ENCODE measurements around the gene SSX5. TPM values are rescaled to one million over a fixed set of nuclear protein-coding genes. Genes with fewer than 3 reads are reported as not detected.

Gene SSX5
- total RNA-seq, 1 experiment from 2014 or later: not detected

- H3K79me1 ChIP-seq (ENCODE audit: insufficient read depth, low read depth, low read length, poor library complexity, severe bottlenecking): no peaks in the 10 kb centered on the region
- H3K27ac ChIP-seq (ENCODE audit: insufficient read length, low read depth, low read length): no peak overlapping the region
- Mint-ChIP-seq H3K4me1 (peaks cover 0 to 4% of the 10 kb centered on the region in 2 experiments; a peak in 1 of 4 replicates), H3K27me3 (ENCODE audit: low read depth) (peaks cover 15% of the 10 kb centered on the region), H3K27ac (no peak overlapping the region), H3K4me3 (no peak overlapping the region), H3K9me3 (peaks cover 75 to 78% of the 10 kb centered on the region in 2 experiments), H3K36me3 (ENCODE audit: insufficient read depth in 1 of 3, low read depth in 3 of 3) (peaks cover 0 to 5% (median 0%) of the 10 kb centered on the region in 3 experiments; a peak in 3 of 7 replicates)
- no peak for DNase-seq
- no peaks in the 10 kb centered on the region for H3K79me2 ChIP-seq (ENCODE audit: insufficient read depth, low read length)
- no peaks in the 10 kb centered on the region for H3K23me2 ChIP-seq (ENCODE audit: insufficient read length, low read depth, low read length, poor library complexity, severe bottlenecking)
- no peak overlapping the region for H3K4ac ChIP-seq (ENCODE audit: low read depth, low read length)
- no peak overlapping the region for H3K18ac ChIP-seq (ENCODE audit: insufficient read length, low read depth, low read length)
- no peak overlapping the region for H3K14ac ChIP-seq (ENCODE audit: insufficient read depth, low read length)
- no peak overlapping the region for H3K9ac ChIP-seq (ENCODE audit: extremely low read depth, insufficient read length, low read length)
- no CpG with 5 or more reads among the region's 4 CpGs for WGBS (ENCODE audit: extremely low coverage, insufficient read length, low lambda C conversion rate)
- H3K56ac ChIP-seq (ENCODE audit: insufficient read length, low read depth, low read length): no peak overlapping the region
- no peak overlapping the region for H2BK5ac ChIP-seq (ENCODE audit: insufficient read length, low read length)
- TF ChIP-seq CTCF (conservative IDR thresholded peaks at IDR 0.05): no peak
- no peak overlapping the region for H4K8ac ChIP-seq (replicated peaks; ENCODE audit: insufficient read length, low read depth, low read length)
- no peak overlapping the region for H3K23ac ChIP-seq (ENCODE audit: insufficient read length, low read depth, low read length)
- no peak overlapping the region for H2BK20ac ChIP-seq (ENCODE audit: low read depth, low read length, poor library complexity, severe bottlenecking)
- no peak overlapping the region for H4K91ac ChIP-seq (ENCODE audit: insufficient read length, low read depth, low read length)
- H3K4me2 ChIP-seq (ENCODE audit: insufficient read depth, insufficient read length, low read length): no peak overlapping the region
- H2AFZ ChIP-seq (ENCODE audit: low read length): no peak overlapping the region
- H3T11ph ChIP-seq (ENCODE audit: low read length): no peak overlapping the region
- no peak overlapping the region for H2BK120ac ChIP-seq (ENCODE audit: low read depth, low read length, poor library complexity, severe bottlenecking)
- H4K5ac ChIP-seq (ENCODE audit: insufficient read length, low read depth, low read length): no peak overlapping the region
- H2AK5ac ChIP-seq (ENCODE audit: insufficient read length, low read length): no peak overlapping the region
- no peaks in the 10 kb centered on the region for H4K20me1 ChIP-seq (ENCODE audit: control insufficient read depth, insufficient read depth, insufficient read length)
- peaks cover 8% of the 10 kb centered on the region for H3K9me3 ChIP-seq (ENCODE audit: control insufficient read depth, low read depth, low read length)
- no peaks in the 10 kb centered on the region for H3K4me1 ChIP-seq (ENCODE audit: insufficient read depth, low read length)
- H2BK12ac ChIP-seq (ENCODE audit: insufficient read length, low read depth, low read length): no peak overlapping the region
- no peak overlapping the region for H2BK15ac ChIP-seq (ENCODE audit: low read depth, low read length)
- no peaks in the 10 kb centered on the region for H3K27me3 ChIP-seq (ENCODE audit: insufficient read depth, low read length)
These were observed 15.8 kb downstream of the SSX5 start for GRCh38 chrX:48180811-48181210.

Measured in H9 (cell line).